Measurements from ENCODE around the gene POLR2C. TPM values are rescaled to one million over a fixed set of nuclear protein-coding genes. Genes with fewer than 3 reads are reported as not detected.

POLR2C gene
- total RNA-seq, 6 donors from 2014 or later: 70.6 to 210 (median 112) TPM

DNA sequence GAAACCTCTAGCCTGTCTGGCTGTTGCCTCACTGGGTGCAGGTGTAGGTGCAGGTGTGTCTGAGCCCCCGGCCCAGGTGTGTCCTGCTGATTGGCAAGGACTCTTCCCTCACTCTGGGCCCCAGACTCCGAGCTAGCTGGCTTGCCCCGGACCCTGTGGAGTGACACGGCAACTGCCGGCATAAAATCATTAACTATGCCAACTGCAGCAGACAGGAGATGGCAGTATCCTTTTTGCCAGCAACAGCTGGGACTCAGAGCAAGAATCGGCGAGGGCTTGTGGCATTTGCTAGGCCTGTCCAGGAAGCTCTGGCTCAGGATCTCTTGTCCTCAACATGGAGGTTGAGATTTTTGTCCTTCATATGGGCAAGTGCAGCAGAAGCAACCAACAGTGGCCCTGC is 36.1 kb upstream of the POLR2C start:
- ATAC-seq (ENCODE audit: low FRiP score in 2 of 2): peak in 1 of 2 donors; percentile 28
- Histone ChIP-seq H3K4me1 (peaks cover 0 to 18% (median 13%) of the 10 kb centered on the region in 4 donors), H3K36me3 (peaks cover 17 to 50% (median 41%) of the 10 kb centered on the region in 4 donors), H3K9me3 (no peaks in the 10 kb centered on the region), H3K4me3 (no peak overlapping the region), H3K27me3 (no peaks in the 10 kb centered on the region), H3K27ac (no peak overlapping the region)
- WGBS, 2 donors: 75 to 94% methylated on average over 5 to 7 of the region's 7 CpGs
- DNase-seq: no peak
- no peak for TF ChIP-seq POLR2A (IDR thresholded peaks at IDR 0.05)
- no peak for TF ChIP-seq POLR2AphosphoS5 (IDR thresholded peaks at IDR 0.05)
- TF ChIP-seq, protein P1, sequence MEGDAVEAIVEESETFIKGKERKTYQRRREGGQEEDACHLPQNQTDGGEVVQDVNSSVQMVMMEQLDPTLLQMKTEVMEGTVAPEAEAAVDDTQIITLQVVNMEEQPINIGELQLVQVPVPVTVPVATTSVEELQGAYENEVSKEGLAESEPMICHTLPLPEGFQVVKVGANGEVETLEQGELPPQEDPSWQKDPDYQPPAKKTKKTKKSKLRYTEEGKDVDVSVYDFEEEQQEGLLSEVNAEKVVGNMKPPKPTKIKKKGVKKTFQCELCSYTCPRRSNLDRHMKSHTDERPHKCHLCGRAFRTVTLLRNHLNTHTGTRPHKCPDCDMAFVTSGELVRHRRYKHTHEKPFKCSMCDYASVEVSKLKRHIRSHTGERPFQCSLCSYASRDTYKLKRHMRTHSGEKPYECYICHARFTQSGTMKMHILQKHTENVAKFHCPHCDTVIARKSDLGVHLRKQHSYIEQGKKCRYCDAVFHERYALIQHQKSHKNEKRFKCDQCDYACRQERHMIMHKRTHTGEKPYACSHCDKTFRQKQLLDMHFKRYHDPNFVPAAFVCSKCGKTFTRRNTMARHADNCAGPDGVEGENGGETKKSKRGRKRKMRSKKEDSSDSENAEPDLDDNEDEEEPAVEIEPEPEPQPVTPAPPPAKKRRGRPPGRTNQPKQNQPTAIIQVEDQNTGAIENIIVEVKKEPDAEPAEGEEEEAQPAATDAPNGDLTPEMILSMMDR (IDR thresholded peaks at IDR 0.05): no peak
- no peak for TF ChIP-seq EP300 (IDR thresholded peaks at IDR 0.05)

DNA sequence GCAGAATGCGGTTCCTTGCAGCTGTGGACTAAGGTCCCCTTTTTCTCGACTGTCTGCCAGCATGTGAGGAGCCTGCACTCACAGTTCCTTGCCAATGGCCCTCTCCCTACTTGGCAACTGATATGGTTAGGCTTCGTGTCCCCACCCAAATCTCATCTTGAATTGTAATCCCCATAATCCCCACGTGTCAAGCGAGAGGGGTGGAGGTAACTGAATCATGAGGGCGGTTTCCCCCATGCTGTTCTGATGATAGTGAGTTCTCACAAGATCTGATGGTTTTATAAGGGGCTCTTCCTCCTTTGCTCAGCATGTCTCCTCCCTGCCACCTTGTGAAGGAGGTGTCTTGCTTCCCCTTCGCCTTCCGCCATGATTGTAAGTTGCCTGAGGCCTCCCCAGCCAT is 35.2 kb upstream of the POLR2C start:
- 84 to 93% methylated on average over 8 of the region's 8 CpGs for WGBS, 2 donors
- no peak for TF ChIP-seq POLR2A (IDR thresholded peaks at IDR 0.05)
- TF ChIP-seq, protein P1 (IDR thresholded peaks at IDR 0.05): no peak
- TF ChIP-seq POLR2AphosphoS5 (IDR thresholded peaks at IDR 0.05): no peak
- TF ChIP-seq EP300 (IDR thresholded peaks at IDR 0.05): no peak

DNA sequence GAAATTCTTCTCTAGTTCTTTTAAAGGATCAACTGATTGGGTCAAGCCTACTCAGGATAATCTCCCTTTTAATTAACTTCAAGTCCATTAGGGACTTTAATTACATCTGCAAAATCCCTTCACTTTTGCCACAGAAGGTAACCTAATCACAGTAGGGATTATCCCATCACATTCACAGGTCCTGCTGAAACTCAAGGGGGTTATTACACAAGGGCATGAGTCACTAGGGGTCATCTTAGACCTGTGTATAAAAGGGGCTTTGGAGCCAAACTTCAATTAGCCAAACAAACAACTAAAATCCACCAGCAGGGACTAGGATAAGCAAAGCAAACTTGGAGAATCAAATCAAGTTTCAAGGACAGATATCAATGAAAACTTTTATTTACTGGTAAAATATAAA is 34.7 kb upstream of the POLR2C start:
- ATAC-seq (ENCODE audit: low FRiP score in 2 of 2) (no peak), DNase-seq (no peak)
- Histone ChIP-seq H3K9me3 (no peaks in the 10 kb centered on the region), H3K36me3 (peaks cover 29 to 65% (median 55%) of the 10 kb centered on the region in 4 donors), H3K27ac (no peak overlapping the region), H3K27me3 (no peaks in the 10 kb centered on the region), H3K4me1 (peaks cover 0 to 10% (median 3%) of the 10 kb centered on the region in 4 donors), H3K4me3 (no peak overlapping the region)
- no peak for TF ChIP-seq POLR2A (IDR thresholded peaks at IDR 0.05)
- TF ChIP-seq POLR2AphosphoS5 (IDR thresholded peaks at IDR 0.05): no peak
- no peak for TF ChIP-seq EP300 (IDR thresholded peaks at IDR 0.05)
- TF ChIP-seq, protein P1 (IDR thresholded peaks at IDR 0.05): no peak

More for the DNA sequence above, 35.2 kb upstream of the POLR2C start:
- no peak for DNase-seq
- peaks cover 0 to 14% (median 7%) of the 10 kb centered on the region in 4 donors for H3K4me1 ChIP-seq
- ATAC-seq (ENCODE audit: low FRiP score in 2 of 2): no peak
- H3K27me3 ChIP-seq: no peaks in the 10 kb centered on the region
- no peaks in the 10 kb centered on the region for H3K9me3 ChIP-seq
- H3K4me3 ChIP-seq: no peak overlapping the region
- no peak overlapping the region for H3K27ac ChIP-seq
- H3K36me3 ChIP-seq: peaks cover 24 to 60% (median 51%) of the 10 kb centered on the region in 4 donors

DNA sequence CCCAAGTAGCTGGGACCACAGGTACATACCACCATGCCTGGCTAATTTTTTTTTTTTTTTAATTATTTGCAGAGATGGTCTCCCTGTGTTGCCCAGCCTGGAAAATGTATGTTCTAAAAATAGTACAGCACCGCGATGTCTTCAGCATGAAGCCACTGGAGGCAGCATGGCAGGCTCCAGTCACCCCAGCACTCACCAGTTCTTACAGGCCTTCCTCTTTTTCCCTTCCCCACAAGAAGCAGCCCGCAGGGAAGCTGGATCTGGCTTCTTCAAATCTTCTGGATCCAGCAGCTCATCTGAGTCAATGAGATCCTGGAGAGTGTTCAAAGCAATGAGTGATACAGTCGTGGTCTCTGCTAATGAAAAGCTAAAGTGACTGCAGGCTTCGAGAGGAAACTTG is 31.5 kb upstream of the POLR2C start:
- Histone ChIP-seq H3K36me3 (peaks cover 58 to 96% (median 86%) of the 10 kb centered on the region in 4 donors), H3K9me3 (no peaks in the 10 kb centered on the region), H3K27ac (no peak overlapping the region), H3K4me3 (no peak overlapping the region), H3K27me3 (no peaks in the 10 kb centered on the region), H3K4me1 (no peaks in the 10 kb centered on the region)
- no peak for DNase-seq
- no peak for ATAC-seq (ENCODE audit: low FRiP score in 2 of 2)
- no peak for TF ChIP-seq EP300 (IDR thresholded peaks at IDR 0.05)
- no peak for TF ChIP-seq POLR2A (IDR thresholded peaks at IDR 0.05)
- TF ChIP-seq, protein P1 (IDR thresholded peaks at IDR 0.05): no peak
- no peak for TF ChIP-seq POLR2AphosphoS5 (IDR thresholded peaks at IDR 0.05)
- 79 to 85% methylated on average over 5 of the region's 5 CpGs for WGBS, 2 donors

DNA sequence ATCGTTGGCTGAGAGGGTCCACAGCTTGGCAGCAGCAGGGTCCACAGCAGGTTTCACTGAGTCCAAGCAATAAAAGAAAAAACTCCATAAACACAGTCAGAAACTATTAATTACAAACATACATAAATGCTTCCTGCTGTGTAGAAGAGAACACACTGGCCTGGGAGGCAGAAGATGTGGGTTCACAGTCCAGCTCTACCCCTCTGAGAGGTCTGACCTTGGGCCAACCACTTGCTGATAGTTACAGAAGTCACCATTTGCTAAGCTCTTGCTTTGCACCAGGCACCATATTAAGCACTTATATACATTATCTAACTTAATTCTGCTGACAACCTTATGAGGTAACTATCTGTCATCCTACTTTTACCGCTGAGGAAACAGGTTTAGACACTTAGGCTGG is 30.0 kb upstream of the POLR2C start:
- Histone ChIP-seq H3K9me3 (no peaks in the 10 kb centered on the region), H3K4me3 (no peak overlapping the region), H3K4me1 (no peaks in the 10 kb centered on the region), H3K27ac (no peak overlapping the region), H3K36me3 (peaks cover 64 to 98% (median 90%) of the 10 kb centered on the region in 4 donors), H3K27me3 (no peaks in the 10 kb centered on the region)
- 91 to 94% methylated on average over 2 of the region's 2 CpGs for WGBS, 2 donors
- no peak for TF ChIP-seq POLR2A (IDR thresholded peaks at IDR 0.05)
- no peak for TF ChIP-seq POLR2AphosphoS5 (IDR thresholded peaks at IDR 0.05)
- TF ChIP-seq, protein P1 (IDR thresholded peaks at IDR 0.05): no peak
- no peak for TF ChIP-seq EP300 (IDR thresholded peaks at IDR 0.05)
- DNase-seq (no peak), ATAC-seq (ENCODE audit: low FRiP score in 2 of 2) (no peak)

Data from upper lobe of left lung (tissue), 6 donors.